H9 (cell line): ENCODE data around the gene FGD5. TPM values are rescaled to one million over a fixed set of nuclear protein-coding genes. Genes with fewer than 3 reads are reported as not detected.

ENCODE experiments used
- DNase-seq: peaks from one replicate; pipeline ENCODE4 v3.0.0-alpha.2; 2017
- H2AFZ ChIP-seq: one replicate; pipeline ENCODE4 v1.6.1; 2013; ENCODE audit warnings: mild to moderate bottlenecking, low read length, control low read depth, moderate library complexity
- H2AK5ac ChIP-seq: 2 replicates; pipeline ENCODE4 v1.6.1; 2013; ENCODE audit warnings: low read length, control low read depth, mixed read lengths; ENCODE audit not compliant: insufficient read length
- H2BK120ac ChIP-seq: one replicate; pipeline ENCODE4 v1.6.1; 2013; ENCODE audit warnings: low read depth, mild to moderate bottlenecking, low read length, control low read depth, inconsistent platforms; ENCODE audit not compliant: poor library complexity, severe bottlenecking
- H2BK12ac ChIP-seq: 2 replicates; pipeline ENCODE4 v1.6.1; 2013; ENCODE audit warnings: low read length, control low read depth, mixed read lengths, low read depth; ENCODE audit not compliant: insufficient read length
- H2BK15ac ChIP-seq: 2 replicates; pipeline ENCODE4 v1.6.1; 2013; ENCODE audit warnings: low read depth, low read length, control low read depth
- H2BK20ac ChIP-seq: one replicate; pipeline ENCODE4 v1.6.1; 2013; ENCODE audit warnings: low read depth, mild to moderate bottlenecking, low read length, control low read depth, inconsistent platforms; ENCODE audit not compliant: poor library complexity, severe bottlenecking
- H2BK5ac ChIP-seq: 2 replicates; pipeline ENCODE4 v1.6.1; 2013; ENCODE audit warnings: low read length, control low read depth, mixed read lengths; ENCODE audit not compliant: insufficient read length
- H3K14ac ChIP-seq: 2 replicates; pipeline ENCODE4 v1.6.1; 2013; ENCODE audit warnings: low read length, control low read depth; ENCODE audit not compliant: insufficient read depth
- H3K18ac ChIP-seq: 2 replicates; pipeline ENCODE4 v1.6.1; 2013; ENCODE audit warnings: low read depth, mild to moderate bottlenecking, mixed read lengths, low read length, control low read depth; ENCODE audit not compliant: insufficient read length
- H3K23ac ChIP-seq: 2 replicates; pipeline ENCODE4 v1.6.1; 2013; ENCODE audit warnings: low read length, control low read depth, mixed read lengths, low read depth; ENCODE audit not compliant: insufficient read length
- H3K23me2 ChIP-seq: 2 replicates; pipeline ENCODE4 v1.6.1; 2013; ENCODE audit warnings: low read depth, mild to moderate bottlenecking, mixed read lengths, low read length, control low read depth; ENCODE audit not compliant: insufficient read length, poor library complexity, severe bottlenecking
- H3K27ac ChIP-seq: 2 replicates; pipeline ENCODE4 v1.5.1; 2013; ENCODE audit warnings: low read length, control low read depth, mixed read lengths, low read depth; ENCODE audit not compliant: insufficient read length
- H3K27me3 ChIP-seq: 2 replicates; pipeline ENCODE4 v1.6.1; 2013; ENCODE audit warnings: low read length, control low read depth, inconsistent platforms; ENCODE audit not compliant: insufficient read depth
- H3K4ac ChIP-seq: 2 replicates; pipeline ENCODE4 v1.6.1; 2013; ENCODE audit warnings: low read depth, mild to moderate bottlenecking, control low read depth, inconsistent platforms, low read length, moderate library complexity
- H3K4me1 ChIP-seq: 2 replicates; pipeline ENCODE4 v1.6.1; 2013; ENCODE audit warnings: low read length, control low read depth, inconsistent platforms; ENCODE audit not compliant: insufficient read depth
- H3K4me2 ChIP-seq: 2 replicates; pipeline ENCODE4 v1.6.1; 2013; ENCODE audit warnings: low read length, control low read depth, mixed read lengths; ENCODE audit not compliant: insufficient read length, insufficient read depth
- H3K56ac ChIP-seq: 2 replicates; pipeline ENCODE4 v1.6.1; 2013; ENCODE audit warnings: low read depth, mild to moderate bottlenecking, mixed read lengths, low read length, control low read depth; ENCODE audit not compliant: insufficient read length
- H3K79me1 ChIP-seq: 2 replicates; pipeline ENCODE4 v1.6.1; 2013; ENCODE audit warnings: low read depth, mild to moderate bottlenecking, moderate library complexity, low read length, control low read depth, inconsistent platforms; ENCODE audit not compliant: insufficient read depth, poor library complexity, severe bottlenecking
- H3K79me2 ChIP-seq: 2 replicates; pipeline ENCODE4 v1.6.1; 2013; ENCODE audit warnings: low read length, control low read depth, inconsistent platforms; ENCODE audit not compliant: insufficient read depth
- H3K9ac ChIP-seq: 2 replicates; pipeline ENCODE4 v1.6.1; 2013; ENCODE audit warnings: low read length, control low read depth, mixed read lengths; ENCODE audit not compliant: insufficient read length; ENCODE audit errors: extremely low read depth
- H3K9me3 ChIP-seq: one replicate; pipeline ENCODE4 v1.6.1; 2013; ENCODE audit warnings: low read depth, low read length, inconsistent platforms; ENCODE audit not compliant: control insufficient read depth
- H3T11ph ChIP-seq: one replicate; pipeline ENCODE4 v1.6.1; 2013; ENCODE audit warnings: mild to moderate bottlenecking, low read length, control low read depth, inconsistent platforms
- H4K20me1 ChIP-seq: one replicate; pipeline ENCODE4 v1.6.1; 2013; ENCODE audit not compliant: control insufficient read depth, insufficient read length, insufficient read depth
- H4K5ac ChIP-seq: 2 replicates; pipeline ENCODE4 v1.6.1; 2013; ENCODE audit warnings: low read depth, mild to moderate bottlenecking, mixed read lengths, low read length, control low read depth; ENCODE audit not compliant: insufficient read length
- H4K8ac ChIP-seq: replicated peaks from 2 replicates; pipeline ENCODE4 v1.6.1; 2013; ENCODE audit warnings: low read length, control low read depth, mixed read lengths, low read depth; ENCODE audit not compliant: insufficient read length
- H4K91ac ChIP-seq: 2 replicates; pipeline ENCODE4 v1.6.1; 2013; ENCODE audit warnings: low read depth, mild to moderate bottlenecking, moderate library complexity, mixed read lengths, low read length, control low read depth; ENCODE audit not compliant: insufficient read length
- H3K27ac Mint-ChIP-seq, 3 experiments: 2 replicates in 2 of 3; 3 replicates in 1 of 3; pipeline ENCODE4 v1.8.0; 2020 to 2021; ENCODE audit warnings: mixed read lengths in 3 of 3, mild to moderate bottlenecking in 1 of 3, moderate library complexity in 1 of 3
- H3K27me3 Mint-ChIP-seq: 2 replicates; pipeline ENCODE4 v1.8.0; 2021; ENCODE audit warnings: low read depth, mild to moderate bottlenecking, moderate library complexity, mixed read lengths
- H3K36me3 Mint-ChIP-seq, 3 experiments: 2 replicates in 2 of 3; 3 replicates in 1 of 3; pipeline ENCODE4 v1.8.0; 2020 to 2021; ENCODE audit warnings: low read depth in 3 of 3, mixed read lengths in 3 of 3; ENCODE audit not compliant: insufficient read depth in 1 of 3
- H3K4me1 Mint-ChIP-seq, 2 experiments: 2 replicates each; pipeline ENCODE4 v1.8.0; 2020; ENCODE audit warnings: mixed read lengths in 2 of 2
- H3K4me3 Mint-ChIP-seq, 2 experiments: 2 replicates in 1 of 2; 3 replicates in 1 of 2; pipeline ENCODE4 v1.8.0; 2020 to 2021; ENCODE audit warnings: mild to moderate bottlenecking in 2 of 2, mixed read lengths in 2 of 2, moderate library complexity in 1 of 2
- H3K9me3 Mint-ChIP-seq, 2 experiments: 2 replicates in 1 of 2; 3 replicates in 1 of 2; pipeline ENCODE4 v1.8.0; 2020; ENCODE audit warnings: mild to moderate bottlenecking in 2 of 2, mixed read lengths in 2 of 2, moderate library complexity in 1 of 2
- WGBS: extraction: QIAGEN DNeasy Blood & Tissue Kit; methylation state at CpG from one replicate; pipeline ENCODE4 v1.1.7; 2013; ENCODE audit warnings: missing lambda C conversion rate, low lambda C conversion rate, mixed read lengths; ENCODE audit not compliant: insufficient read length; ENCODE audit errors: extremely low coverage; 5-methylcytosine and 5-hydroxymethylcytosine counted together
- total RNA-seq: library from RNA; stranded (reverse); gene quantifications from 2 replicates; pipeline ENCODE4 v1.2.1, GENCODE V29; 2021
- TF ChIP-seq, protein P1 (sequence below): fragments of 200-600 bp; sonication (generic); conservative IDR thresholded peaks from 3 replicates; pipeline ENCODE4 v1.8.0; 2021; ENCODE audit warnings: antibody characterized with exemption, mild to moderate bottlenecking

FGD5 gene
- total RNA-seq, 1 experiment from 2014 or later = 7.8 TPM

DNA sequence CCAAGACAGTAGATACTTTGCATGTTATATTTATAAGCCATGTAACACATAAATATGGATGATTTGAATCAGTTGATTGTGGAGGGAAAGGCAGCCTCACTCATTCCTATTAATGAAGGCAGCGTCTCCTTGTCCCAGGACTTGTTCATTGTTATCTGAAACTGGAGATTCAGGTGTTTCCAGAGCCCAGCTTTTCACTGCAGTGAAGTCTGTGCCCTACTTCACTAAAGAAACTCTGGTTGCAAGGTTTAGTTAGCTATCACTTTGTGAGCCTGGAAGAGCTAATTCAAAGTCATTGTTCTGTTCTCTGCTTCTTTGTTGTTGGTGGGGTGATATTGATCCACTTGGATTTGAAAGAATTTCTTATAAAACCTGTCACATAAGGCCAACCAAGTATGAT, 138.4 kb downstream of the FGD5 start:
- H3K4me1 ChIP-seq = no peaks in the 10 kb centered on the region
- H4K5ac ChIP-seq = no peak overlapping the region
- H3K23me2 ChIP-seq = no peaks in the 10 kb centered on the region
- H2BK20ac ChIP-seq = no peak overlapping the region
- H3K4me2 ChIP-seq = no peak overlapping the region
- WGBS = no CpG with 5 or more reads among the region's 1 CpG
- H2AFZ ChIP-seq = no peak overlapping the region
- no peak overlapping the region for H3K56ac ChIP-seq
- H2AK5ac ChIP-seq = no peak overlapping the region
- no peak overlapping the region for H2BK120ac ChIP-seq
- Mint-ChIP-seq H3K4me3 (no peak overlapping the region), H3K9me3 (no peaks in the 10 kb centered on the region), H3K27me3 (no peaks in the 10 kb centered on the region), H3K27ac (no peak overlapping the region), H3K4me1 (peaks cover 17 to 26% of the 10 kb centered on the region in 2 experiments), H3K36me3 (peaks cover 4 to 26% (median 14%) of the 10 kb centered on the region in 3 experiments; a peak in 5 of 7 replicates)
- no peak overlapping the region for H4K91ac ChIP-seq
- no peak for DNase-seq
- no peak overlapping the region for H3K9ac ChIP-seq
- H3K9me3 ChIP-seq = no peaks in the 10 kb centered on the region
- H3T11ph ChIP-seq = no peak overlapping the region
- H3K79me1 ChIP-seq = no peaks in the 10 kb centered on the region
- H3K4ac ChIP-seq = no peak overlapping the region
- H3K27me3 ChIP-seq = no peaks in the 10 kb centered on the region
- no peak overlapping the region for H3K27ac ChIP-seq
- H3K79me2 ChIP-seq = peaks cover 12% of the 10 kb centered on the region; the same call in 1 of the 2 replicates
- H3K23ac ChIP-seq = peak overlapping the region; percentile 53
- H2BK15ac ChIP-seq = no peak overlapping the region
- H2BK5ac ChIP-seq = no peak overlapping the region
- H3K18ac ChIP-seq = no peak overlapping the region
- no peak overlapping the region for H2BK12ac ChIP-seq
- H3K14ac ChIP-seq = no peak overlapping the region
- no peak overlapping the region for H4K8ac ChIP-seq
- no peaks in the 10 kb centered on the region for H4K20me1 ChIP-seq
- TF ChIP-seq, protein P1, sequence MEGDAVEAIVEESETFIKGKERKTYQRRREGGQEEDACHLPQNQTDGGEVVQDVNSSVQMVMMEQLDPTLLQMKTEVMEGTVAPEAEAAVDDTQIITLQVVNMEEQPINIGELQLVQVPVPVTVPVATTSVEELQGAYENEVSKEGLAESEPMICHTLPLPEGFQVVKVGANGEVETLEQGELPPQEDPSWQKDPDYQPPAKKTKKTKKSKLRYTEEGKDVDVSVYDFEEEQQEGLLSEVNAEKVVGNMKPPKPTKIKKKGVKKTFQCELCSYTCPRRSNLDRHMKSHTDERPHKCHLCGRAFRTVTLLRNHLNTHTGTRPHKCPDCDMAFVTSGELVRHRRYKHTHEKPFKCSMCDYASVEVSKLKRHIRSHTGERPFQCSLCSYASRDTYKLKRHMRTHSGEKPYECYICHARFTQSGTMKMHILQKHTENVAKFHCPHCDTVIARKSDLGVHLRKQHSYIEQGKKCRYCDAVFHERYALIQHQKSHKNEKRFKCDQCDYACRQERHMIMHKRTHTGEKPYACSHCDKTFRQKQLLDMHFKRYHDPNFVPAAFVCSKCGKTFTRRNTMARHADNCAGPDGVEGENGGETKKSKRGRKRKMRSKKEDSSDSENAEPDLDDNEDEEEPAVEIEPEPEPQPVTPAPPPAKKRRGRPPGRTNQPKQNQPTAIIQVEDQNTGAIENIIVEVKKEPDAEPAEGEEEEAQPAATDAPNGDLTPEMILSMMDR = no peak
